Measurements from ENCODE around the gene SLC11A2. TPM values are rescaled to one million over a fixed set of nuclear protein-coding genes. Genes with fewer than 3 reads are reported as not detected.
A peak's percentile ranks its signal among the peaks of the same experiment; 100 is the strongest.

SLC11A2 gene
- polyA plus RNA-seq, 3 donors from 2014 or later: 9.7 to 14.8 (median 11.2) TPM

DNA sequence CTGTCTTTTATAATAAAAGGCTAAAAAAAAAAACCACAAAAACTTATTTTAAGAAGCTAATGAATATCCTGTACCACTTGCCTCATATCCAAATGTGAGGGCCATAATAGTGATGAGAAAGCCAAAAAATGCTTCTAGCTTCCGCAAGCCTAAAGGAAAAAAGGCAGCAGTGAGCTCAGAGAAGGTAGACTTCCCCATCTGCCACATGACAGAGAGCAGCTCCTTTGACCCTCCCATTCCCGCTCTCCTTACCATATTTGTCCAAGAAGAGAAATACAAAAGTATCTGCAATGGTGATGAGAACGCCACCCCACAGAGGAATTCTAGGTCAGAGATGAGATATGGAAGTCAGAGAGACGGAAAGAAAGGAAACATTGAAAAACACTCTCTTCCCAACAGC, 27.1 kb downstream of the SLC11A2 start:
- H3K4me1 Mint-ChIP-seq: no peaks in the 10 kb centered on the region
- peaks cover 22 to 38% (median 31%) of the 10 kb centered on the region in 3 donors for H3K36me3 Mint-ChIP-seq
- no peaks in the 10 kb centered on the region for H3K27me3 Mint-ChIP-seq (ENCODE audit: low read depth in 3 of 3)
- H3K4me3 Mint-ChIP-seq: no peak overlapping the region
- H3K27ac Mint-ChIP-seq: no peak overlapping the region
- no peak for DNase-seq
- H3K9me3 Mint-ChIP-seq: no peaks in the 10 kb centered on the region

DNA sequence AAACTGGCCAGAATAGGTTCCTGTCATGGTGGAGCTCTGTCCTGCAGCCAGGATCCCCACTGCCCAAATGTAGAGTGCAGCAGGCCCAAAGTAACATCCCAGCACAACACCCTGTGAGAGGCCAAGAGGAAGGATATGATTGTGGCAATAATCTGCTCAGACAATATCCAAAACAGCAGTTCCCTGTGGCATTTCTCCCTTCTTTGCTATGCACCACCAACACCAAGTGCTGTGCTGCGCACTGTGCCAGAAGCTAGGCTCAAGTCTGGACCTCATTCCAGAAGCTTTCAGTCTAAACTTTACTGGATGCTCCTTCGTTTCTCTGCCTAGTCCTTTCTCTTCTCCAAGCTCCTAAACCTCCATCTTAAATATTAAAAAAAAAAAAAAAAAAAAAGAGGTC, 33.4 kb downstream of the SLC11A2 start:
- Mint-ChIP-seq H3K4me3 (no peak overlapping the region), H3K4me1 (no peaks in the 10 kb centered on the region), H3K36me3 (peaks cover 35 to 58% (median 39%) of the 10 kb centered on the region in 3 donors), H3K27me3 (ENCODE audit: low read depth in 3 of 3) (no peaks in the 10 kb centered on the region), H3K27ac (no peak overlapping the region), H3K9me3 (no peaks in the 10 kb centered on the region)
- no peak for DNase-seq

DNA sequence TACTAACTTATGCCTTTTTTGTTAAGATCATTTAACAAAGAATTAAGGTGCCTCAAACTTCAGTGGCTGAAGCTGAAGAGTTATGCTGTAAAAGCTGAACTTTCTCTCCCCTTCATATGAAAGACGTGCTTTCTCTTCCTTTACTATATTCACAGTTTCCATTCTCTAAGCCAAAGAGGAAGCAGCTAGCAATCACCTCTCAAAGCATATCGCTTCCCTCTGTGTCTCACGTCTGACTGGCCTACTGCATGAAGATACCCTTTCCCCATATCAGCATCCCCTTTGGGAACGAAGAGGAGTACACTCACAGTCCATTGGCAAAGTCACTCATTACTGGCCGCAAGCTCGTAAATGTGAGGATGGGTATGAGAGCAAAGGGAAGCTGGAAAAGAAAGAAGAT, 34.9 kb downstream of the SLC11A2 start:
- peaks cover 3 to 6% of the 10 kb centered on the region in 2 donors for H3K4me1 Mint-ChIP-seq
- no peak overlapping the region for H3K27ac Mint-ChIP-seq
- H3K27me3 Mint-ChIP-seq (ENCODE audit: low read depth in 3 of 3): peaks cover 0 to 3% (median 0%) of the 10 kb centered on the region in 3 donors
- peaks cover 28 to 53% (median 35%) of the 10 kb centered on the region in 3 donors for H3K36me3 Mint-ChIP-seq
- no peak overlapping the region for H3K4me3 Mint-ChIP-seq
- no peaks in the 10 kb centered on the region for H3K9me3 Mint-ChIP-seq
- no peak for DNase-seq

DNA sequence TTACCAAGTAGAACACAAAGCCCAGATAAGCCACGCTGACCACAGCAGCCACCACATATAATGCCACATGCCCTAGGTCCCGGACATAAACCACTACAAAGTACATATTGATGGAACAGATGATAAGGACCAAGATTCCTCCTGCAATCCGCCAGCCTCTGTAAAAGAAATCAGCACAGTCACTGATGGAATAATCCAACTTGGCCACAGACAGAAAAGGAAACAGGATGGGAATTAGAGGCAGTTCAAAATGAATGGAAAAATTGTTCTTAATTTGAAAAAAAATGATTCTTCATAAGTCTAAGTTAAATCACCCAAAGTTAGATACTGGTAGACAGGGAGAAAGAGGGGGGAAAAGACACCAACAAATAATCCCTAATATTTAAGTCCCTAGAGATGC, 35.4 kb downstream of the SLC11A2 start:
- no peak overlapping the region for H3K27ac Mint-ChIP-seq
- DNase-seq: no peak
- no peaks in the 10 kb centered on the region for H3K9me3 Mint-ChIP-seq
- peaks cover 3 to 6% of the 10 kb centered on the region in 2 donors for H3K4me1 Mint-ChIP-seq
- H3K36me3 Mint-ChIP-seq: peaks cover 28 to 55% (median 35%) of the 10 kb centered on the region in 3 donors
- no peak overlapping the region for H3K4me3 Mint-ChIP-seq
- peaks cover 0 to 3% (median 0%) of the 10 kb centered on the region in 3 donors for H3K27me3 Mint-ChIP-seq (ENCODE audit: low read depth in 3 of 3)

DNA sequence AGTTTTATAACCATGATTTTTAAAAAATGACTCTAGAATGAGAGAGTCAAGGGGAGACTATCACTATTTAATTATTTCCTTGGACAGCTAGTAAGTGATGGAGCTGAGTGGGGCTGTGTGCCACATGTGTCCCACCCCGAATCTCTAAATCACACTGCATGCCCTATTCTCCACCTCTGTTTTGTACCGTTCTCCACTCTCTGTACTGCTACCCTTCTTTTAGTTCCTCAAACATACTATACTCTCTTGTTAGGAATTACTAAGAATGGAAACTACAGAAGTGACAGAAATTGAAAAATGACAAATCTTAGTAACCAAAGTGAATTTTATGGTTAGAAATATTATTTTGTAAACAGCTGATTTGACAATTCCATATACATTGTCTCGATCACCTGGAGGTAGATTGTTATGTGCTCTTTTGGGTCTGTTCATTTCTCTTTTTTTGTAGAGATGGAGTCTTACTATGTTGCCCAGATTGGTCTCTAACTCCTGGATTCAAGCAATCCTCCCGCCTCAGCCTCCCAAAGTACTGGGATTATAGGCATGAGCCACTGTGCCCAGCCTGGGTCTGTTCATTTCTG, 35.9 kb downstream of the SLC11A2 start:
- DNase-seq: no peak
- no peak overlapping the region for H3K4me3 Mint-ChIP-seq
- peaks cover 3 to 6% of the 10 kb centered on the region in 2 donors for H3K4me1 Mint-ChIP-seq
- H3K27me3 Mint-ChIP-seq (ENCODE audit: low read depth in 3 of 3): peaks cover 0 to 3% (median 0%) of the 10 kb centered on the region in 3 donors
- H3K27ac Mint-ChIP-seq: no peak overlapping the region
- peaks cover 24 to 50% (median 35%) of the 10 kb centered on the region in 3 donors for H3K36me3 Mint-ChIP-seq
- no peaks in the 10 kb centered on the region for H3K9me3 Mint-ChIP-seq

DNA sequence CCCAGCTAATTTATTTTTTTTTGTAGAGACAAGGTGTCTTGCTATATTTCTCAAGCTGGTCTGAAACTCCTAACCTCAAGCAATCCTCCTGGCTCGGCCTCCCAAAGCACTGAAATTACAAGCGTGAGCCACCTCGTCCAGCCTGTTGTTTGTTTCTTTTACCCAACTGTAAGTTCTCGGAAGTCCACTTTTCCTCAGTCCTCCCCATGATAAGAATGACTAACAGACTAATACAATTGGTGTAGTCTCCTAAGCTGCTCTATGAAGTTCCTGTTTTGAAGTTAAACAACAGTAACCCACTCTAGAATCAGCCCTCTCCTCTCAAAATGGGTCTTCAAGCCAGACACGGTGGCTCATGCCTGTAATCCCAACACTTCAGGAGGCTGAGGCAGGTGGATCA, 37.3 kb downstream of the SLC11A2 start:
- H3K36me3 Mint-ChIP-seq: peaks cover 16 to 41% (median 27%) of the 10 kb centered on the region in 3 donors
- no peaks in the 10 kb centered on the region for H3K9me3 Mint-ChIP-seq
- DNase-seq: no peak
- H3K4me1 Mint-ChIP-seq: peaks cover 3 to 6% of the 10 kb centered on the region in 2 donors
- no peak overlapping the region for H3K27ac Mint-ChIP-seq
- no peak overlapping the region for H3K4me3 Mint-ChIP-seq
- peaks cover 0 to 3% (median 0%) of the 10 kb centered on the region in 3 donors for H3K27me3 Mint-ChIP-seq (ENCODE audit: low read depth in 3 of 3)

DNA sequence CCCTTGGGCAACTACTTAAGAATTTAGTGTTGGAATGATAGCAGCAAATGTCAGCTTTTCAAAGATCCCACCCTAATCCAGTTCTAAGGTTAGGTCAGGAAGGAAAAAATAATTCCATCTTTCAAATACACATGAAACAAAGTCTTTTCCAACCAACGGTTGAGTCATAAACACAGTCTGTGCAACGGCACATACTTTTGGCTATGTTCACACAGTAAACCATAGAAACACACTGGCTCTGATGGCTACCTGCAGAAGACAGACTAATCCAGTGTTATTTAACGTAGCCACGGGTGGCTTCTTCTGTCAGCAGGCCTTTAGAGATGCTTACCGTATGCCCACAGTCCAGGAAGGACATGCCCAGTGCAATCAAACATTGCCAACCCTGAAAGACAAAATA, 38.1 kb downstream of the SLC11A2 start:
- Mint-ChIP-seq H3K27me3 (ENCODE audit: low read depth in 3 of 3) (peaks cover 0 to 3% (median 0%) of the 10 kb centered on the region in 3 donors), H3K4me1 (peaks cover 3 to 6% of the 10 kb centered on the region in 2 donors), H3K27ac (no peak overlapping the region), H3K36me3 (peaks cover 16 to 41% (median 27%) of the 10 kb centered on the region in 3 donors), H3K4me3 (no peak overlapping the region), H3K9me3 (no peaks in the 10 kb centered on the region)
- DNase-seq: no peak

DNA sequence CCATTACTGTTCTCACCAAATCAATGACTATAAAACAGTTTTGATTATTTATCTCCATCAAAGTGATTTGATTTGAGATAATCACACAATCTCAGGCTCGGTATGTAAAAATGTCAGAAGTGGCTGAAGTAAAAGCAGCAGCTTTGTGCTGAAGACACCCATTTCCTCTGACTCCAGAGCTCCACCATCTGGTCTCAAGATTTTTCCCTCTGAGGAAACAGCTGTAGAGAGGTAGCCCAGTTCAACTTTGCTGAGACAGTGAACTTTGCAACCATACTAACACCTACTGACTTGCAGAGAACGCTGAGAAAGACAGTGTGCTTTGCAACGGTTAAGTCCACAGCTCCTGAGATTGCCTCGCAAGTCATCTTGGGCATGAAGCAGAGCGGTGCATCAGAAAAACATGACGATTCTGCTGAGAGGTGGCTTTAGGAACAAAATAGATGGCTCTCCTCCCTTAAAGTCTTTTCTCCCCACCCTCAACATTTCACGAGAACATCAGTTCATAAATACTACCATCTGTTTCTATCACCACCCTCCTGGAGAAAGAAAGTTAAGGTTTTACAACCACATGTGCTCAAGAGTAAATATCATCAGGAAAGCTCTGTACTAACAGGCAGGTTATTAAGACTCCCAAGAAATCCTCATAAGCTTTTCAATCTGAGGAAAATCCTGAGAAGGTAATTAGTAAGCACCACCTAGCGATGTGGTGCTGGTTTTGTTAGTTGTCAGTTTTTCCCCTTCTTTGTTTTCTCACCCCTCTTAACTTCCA, 39.0 kb downstream of the SLC11A2 start:
- peaks cover 3 to 6% of the 10 kb centered on the region in 2 donors for H3K4me1 Mint-ChIP-seq
- H3K27ac Mint-ChIP-seq: peak overlapping the region in 2 of 6 donors; percentile 17 to 62
- H3K36me3 Mint-ChIP-seq: peaks cover 15 to 39% (median 25%) of the 10 kb centered on the region in 3 donors
- H3K27me3 Mint-ChIP-seq (ENCODE audit: low read depth in 3 of 3): peaks cover 0 to 3% (median 1%) of the 10 kb centered on the region in 3 donors
- H3K9me3 Mint-ChIP-seq: no peaks in the 10 kb centered on the region
- DNase-seq: peak; percentile 15 to 41 (median 36)
- H3K4me3 Mint-ChIP-seq: no peak overlapping the region

DNA sequence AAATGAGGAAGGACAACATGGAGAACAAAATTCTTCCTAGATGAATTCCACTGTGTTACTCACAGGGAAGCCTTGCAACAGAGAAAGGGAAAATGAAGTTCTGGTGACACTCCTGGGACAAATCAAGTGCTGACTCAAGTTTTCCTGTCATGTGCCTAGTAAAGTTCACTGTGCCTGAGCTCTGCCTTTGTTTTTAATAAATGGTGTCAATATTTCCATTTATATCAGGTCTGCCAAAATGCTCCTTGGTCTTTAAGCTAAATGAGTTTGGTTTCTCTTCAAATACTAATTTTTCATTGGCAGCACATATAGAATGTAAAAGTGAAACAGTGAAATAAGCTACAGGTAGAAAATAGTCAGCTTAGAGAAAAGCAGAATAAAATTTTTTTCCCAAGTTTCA, 40.9 kb downstream of the SLC11A2 start:
- peak overlapping the region in 1 of 6 donors; percentile 60 for H3K27ac Mint-ChIP-seq
- peaks cover 0 to under 1% (median 0%) of the 10 kb centered on the region in 6 donors for H3K9me3 Mint-ChIP-seq
- no peak for DNase-seq
- peaks cover 3 to 6% of the 10 kb centered on the region in 2 donors for H3K4me1 Mint-ChIP-seq
- peaks cover 7 to 30% (median 15%) of the 10 kb centered on the region in 3 donors for H3K36me3 Mint-ChIP-seq
- H3K27me3 Mint-ChIP-seq (ENCODE audit: low read depth in 3 of 3): peaks cover 0 to 3% (median 1%) of the 10 kb centered on the region in 3 donors
- H3K4me3 Mint-ChIP-seq: no peak overlapping the region

DNA sequence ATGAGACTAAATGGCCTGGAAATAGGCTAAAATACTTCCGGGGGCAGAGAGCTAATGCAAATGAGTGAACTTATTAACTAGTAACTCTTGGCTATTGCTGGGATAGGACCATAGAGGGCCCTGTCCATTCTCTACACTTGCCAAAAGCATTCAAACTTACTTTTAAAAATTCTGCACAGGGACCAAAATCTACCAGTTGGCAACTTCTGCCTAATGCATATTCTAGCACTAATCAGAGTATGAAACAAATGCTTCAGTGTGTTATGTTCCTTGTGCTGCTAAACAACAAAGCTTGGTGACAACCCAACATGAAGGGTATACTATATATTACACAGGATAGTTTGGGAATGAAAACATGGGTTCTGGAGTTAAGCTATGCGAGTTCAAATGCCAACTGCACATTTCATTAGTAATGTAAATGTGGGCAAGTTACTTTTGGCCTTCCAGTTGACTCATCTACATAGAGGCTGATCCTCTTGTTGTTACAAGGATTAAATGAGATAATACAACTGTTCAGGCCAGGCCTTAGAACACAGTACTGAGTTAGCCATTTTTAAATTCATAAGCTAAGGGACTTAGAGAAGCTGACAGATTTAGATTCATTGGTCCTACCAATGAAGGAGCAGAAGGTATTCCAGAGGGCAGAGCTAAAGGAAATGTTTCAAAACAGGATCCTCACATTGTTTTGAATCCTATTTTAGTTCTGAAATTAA, 41.4 kb downstream of the SLC11A2 start:
- H3K27me3 Mint-ChIP-seq (ENCODE audit: low read depth in 3 of 3): peaks cover 0 to 3% (median 1%) of the 10 kb centered on the region in 3 donors
- H3K4me1 Mint-ChIP-seq: peaks cover 3 to 6% of the 10 kb centered on the region in 2 donors
- peaks cover 7 to 30% (median 11%) of the 10 kb centered on the region in 3 donors for H3K36me3 Mint-ChIP-seq
- no peak for DNase-seq
- peaks cover 0 to 1% (median 0%) of the 10 kb centered on the region in 6 donors for H3K9me3 Mint-ChIP-seq
- H3K27ac Mint-ChIP-seq: peak overlapping the region in 3 of 6 donors; percentile 20 to 66 (median 60)
- no peak overlapping the region for H3K4me3 Mint-ChIP-seq

DNA sequence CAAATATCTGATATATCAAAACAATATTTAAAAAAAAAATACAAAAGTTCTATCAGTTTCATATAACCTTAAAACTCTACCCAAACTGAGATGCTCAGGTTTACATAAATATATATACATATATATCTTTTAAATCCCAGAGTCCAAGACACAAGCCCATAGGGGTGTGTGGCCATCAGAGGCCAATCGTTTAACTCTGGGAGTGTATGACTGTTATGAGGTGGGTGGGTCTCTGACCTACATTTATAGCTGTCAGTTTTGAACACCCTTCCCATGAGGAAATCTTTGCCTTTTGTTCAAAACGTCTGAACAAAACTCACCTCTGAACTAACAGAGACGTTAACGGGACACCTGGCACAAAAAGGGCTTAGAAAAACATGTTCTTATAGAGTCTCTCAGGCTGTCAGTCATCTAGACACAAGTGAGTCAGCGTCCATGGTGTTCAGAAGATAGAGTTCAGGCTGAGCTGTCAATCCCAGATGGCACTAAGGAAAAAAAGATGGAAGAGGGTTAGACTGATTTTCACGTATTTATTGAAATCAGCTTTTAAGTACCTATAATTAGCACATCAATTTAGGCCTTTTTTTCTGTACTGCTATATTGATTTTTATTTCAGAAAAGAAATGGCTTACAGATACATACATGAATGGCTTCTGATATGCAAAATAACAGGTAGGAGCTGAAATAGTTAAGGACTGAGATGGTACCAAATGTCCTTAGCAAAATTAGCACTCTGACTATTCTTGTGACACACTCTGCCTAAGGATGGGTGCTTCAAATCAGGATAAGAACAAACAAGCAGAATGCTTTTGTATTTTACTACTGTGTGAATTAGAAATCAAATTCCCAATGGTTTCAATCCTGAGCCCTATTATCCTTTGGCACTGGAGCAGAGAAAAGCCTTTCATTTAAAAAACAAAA, 44.6 kb downstream of the SLC11A2 start:
- Mint-ChIP-seq H3K9me3 (peaks cover 0 to 1% (median 0%) of the 10 kb centered on the region in 6 donors), H3K4me1 (peaks cover 0 to 2% of the 10 kb centered on the region in 2 donors), H3K27me3 (ENCODE audit: low read depth in 3 of 3) (peaks cover 0 to 2% (median 1%) of the 10 kb centered on the region in 3 donors), H3K4me3 (no peak overlapping the region), H3K36me3 (peaks cover 9 to 29% (median 10%) of the 10 kb centered on the region in 3 donors), H3K27ac (no peak overlapping the region)
- DNase-seq: no peak

DNA sequence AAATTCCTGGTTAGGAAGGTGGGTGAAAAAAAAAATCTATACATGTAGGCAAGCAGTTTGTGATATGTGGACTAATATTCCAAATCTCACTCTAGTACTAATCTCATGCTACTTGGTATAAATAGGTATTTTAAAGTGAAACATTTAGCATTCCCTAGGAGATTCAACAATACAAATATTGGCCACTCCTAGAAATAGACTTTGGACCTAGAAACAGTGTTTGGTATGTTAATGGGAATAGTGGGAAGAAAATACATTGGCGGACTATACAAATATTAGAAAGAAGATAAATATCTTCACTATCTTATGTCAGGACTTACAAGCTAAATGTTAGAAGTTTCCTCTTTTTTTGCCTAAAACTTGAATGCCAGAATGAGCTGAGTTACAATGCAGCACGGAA, 45.6 kb downstream of the SLC11A2 start:
- no peak overlapping the region for H3K27ac Mint-ChIP-seq
- H3K9me3 Mint-ChIP-seq: peaks cover 0 to 1% (median 0%) of the 10 kb centered on the region in 6 donors
- peaks cover 10 to 25% (median 15%) of the 10 kb centered on the region in 3 donors for H3K36me3 Mint-ChIP-seq
- H3K27me3 Mint-ChIP-seq (ENCODE audit: low read depth in 3 of 3): peaks cover 0 to 1% (median 0%) of the 10 kb centered on the region in 3 donors
- H3K4me1 Mint-ChIP-seq: no peaks in the 10 kb centered on the region
- DNase-seq: no peak
- H3K4me3 Mint-ChIP-seq: no peak overlapping the region

Measured in immature natural killer cell (primary cell).